ENCODE measurements around the gene KLK6. TPM values are rescaled to one million over a fixed set of nuclear protein-coding genes. Genes with fewer than 3 reads are reported as not detected.

KLK6 gene
- total and polyA plus RNA-seq, 4 donors, result not detected

DNA sequence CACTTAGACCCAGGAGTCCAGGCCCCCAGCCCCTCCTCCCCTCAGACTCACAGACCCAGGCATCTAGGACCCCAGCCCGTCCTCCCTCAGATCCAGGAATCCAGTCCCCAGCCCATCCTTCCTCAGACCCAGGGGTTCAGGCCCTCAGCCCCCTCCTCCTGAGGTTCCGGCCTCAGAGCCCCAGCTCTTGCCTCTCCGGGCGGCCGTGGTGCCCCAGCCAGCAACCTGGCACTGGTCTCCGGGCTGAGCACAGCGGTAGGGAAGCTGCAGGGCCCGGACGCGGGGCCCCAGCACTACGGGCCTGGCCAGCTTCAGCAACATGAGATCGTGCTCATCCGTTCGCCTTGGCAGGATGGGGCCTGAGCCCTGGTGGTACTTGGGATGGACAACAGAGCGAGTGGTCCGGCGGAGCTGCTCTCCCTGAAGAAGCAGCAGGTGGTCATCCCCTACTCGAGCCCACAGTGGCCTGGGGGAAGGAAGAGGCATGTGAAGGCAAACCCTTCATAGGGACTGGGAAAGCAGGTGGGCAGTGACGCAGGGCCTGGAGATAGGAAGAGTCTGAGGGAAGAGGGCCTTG, 46.4 kb upstream of the KLK6 start:
- WGBS, result 86% methylated on average over 19 of the region's 19 CpGs
- TF ChIP-seq FOXA1 (IDR thresholded peaks at IDR 0.05) (no peak), RAD21 (IDR thresholded peaks at IDR 0.05) (no peak), SP1 (IDR thresholded peaks at IDR 0.05) (no peak), FOXA2 (IDR thresholded peaks at IDR 0.05) (no peak), JUND (IDR thresholded peaks at IDR 0.05) (no peak), RXRA (IDR thresholded peaks at IDR 0.05) (no peak), ATF3 (IDR thresholded peaks at IDR 0.05) (no peak)
- TF ChIP-seq, protein P1, sequence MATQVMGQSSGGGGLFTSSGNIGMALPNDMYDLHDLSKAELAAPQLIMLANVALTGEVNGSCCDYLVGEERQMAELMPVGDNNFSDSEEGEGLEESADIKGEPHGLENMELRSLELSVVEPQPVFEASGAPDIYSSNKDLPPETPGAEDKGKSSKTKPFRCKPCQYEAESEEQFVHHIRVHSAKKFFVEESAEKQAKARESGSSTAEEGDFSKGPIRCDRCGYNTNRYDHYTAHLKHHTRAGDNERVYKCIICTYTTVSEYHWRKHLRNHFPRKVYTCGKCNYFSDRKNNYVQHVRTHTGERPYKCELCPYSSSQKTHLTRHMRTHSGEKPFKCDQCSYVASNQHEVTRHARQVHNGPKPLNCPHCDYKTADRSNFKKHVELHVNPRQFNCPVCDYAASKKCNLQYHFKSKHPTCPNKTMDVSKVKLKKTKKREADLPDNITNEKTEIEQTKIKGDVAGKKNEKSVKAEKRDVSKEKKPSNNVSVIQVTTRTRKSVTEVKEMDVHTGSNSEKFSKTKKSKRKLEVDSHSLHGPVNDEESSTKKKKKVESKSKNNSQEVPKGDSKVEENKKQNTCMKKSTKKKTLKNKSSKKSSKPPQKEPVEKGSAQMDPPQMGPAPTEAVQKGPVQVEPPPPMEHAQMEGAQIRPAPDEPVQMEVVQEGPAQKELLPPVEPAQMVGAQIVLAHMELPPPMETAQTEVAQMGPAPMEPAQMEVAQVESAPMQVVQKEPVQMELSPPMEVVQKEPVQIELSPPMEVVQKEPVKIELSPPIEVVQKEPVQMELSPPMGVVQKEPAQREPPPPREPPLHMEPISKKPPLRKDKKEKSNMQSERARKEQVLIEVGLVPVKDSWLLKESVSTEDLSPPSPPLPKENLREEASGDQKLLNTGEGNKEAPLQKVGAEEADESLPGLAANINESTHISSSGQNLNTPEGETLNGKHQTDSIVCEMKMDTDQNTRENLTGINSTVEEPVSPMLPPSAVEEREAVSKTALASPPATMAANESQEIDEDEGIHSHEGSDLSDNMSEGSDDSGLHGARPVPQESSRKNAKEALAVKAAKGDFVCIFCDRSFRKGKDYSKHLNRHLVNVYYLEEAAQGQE (IDR thresholded peaks at IDR 0.05), result no peak
- TF ChIP-seq, protein P2, sequence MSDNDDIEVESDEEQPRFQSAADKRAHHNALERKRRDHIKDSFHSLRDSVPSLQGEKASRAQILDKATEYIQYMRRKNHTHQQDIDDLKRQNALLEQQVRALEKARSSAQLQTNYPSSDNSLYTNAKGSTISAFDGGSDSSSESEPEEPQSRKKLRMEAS (IDR thresholded peaks at IDR 0.05), result no peak
- no peak overlapping the region for H3K27ac ChIP-seq (ENCODE audit: low read depth in 1 of 2, low read length in 2 of 2)
- H3K27me3 ChIP-seq (ENCODE audit: control insufficient read depth in 4 of 4, insufficient read depth in 4 of 4, low read length in 3 of 4), result peaks cover 0 to 4% (median 3%) of the 10 kb centered on the region in 4 donors
- H3K9ac ChIP-seq (ENCODE audit: low read depth in 1 of 2, low read length in 2 of 2), result no peak overlapping the region
- no peaks in the 10 kb centered on the region for H3K9me3 ChIP-seq (ENCODE audit: control insufficient read depth in 4 of 4, low read length in 3 of 4)
- H3K36me3 ChIP-seq (ENCODE audit: control insufficient read depth in 4 of 4, insufficient read depth in 3 of 4, low read depth in 1 of 4, low read length in 3 of 4), result no peaks in the 10 kb centered on the region
- no peak overlapping the region for H3K4me3 ChIP-seq (ENCODE audit: low read depth in 1 of 3, low read length in 3 of 3)
- H3K4me1 ChIP-seq (ENCODE audit: control insufficient read depth in 4 of 4, insufficient read depth in 4 of 4, low read length in 3 of 4), result peaks cover 0 to 13% (median 5%) of the 10 kb centered on the region in 4 donors
- DNase-seq (ENCODE audit: low spot score), result no peak

DNA sequence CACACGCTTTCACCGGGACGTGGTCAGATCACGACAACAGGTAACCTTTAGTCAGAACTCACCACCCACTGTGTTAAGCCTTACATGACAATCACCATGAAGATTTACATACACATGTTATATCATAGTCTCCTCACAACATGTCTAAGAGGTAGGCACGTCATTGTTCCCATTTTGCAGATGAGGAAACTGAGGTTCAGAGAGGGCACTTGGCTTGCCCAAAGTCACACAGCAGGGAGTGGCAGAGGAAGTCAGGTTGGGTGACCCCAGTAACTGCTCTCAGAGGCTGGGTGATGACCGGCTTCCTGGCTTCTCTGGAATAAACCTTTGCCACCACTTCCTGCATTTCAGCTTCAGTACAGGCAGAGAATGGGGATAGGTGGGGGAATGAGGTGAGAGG, 44.9 kb upstream of the KLK6 start:
- 80% methylated on average over 6 of the region's 6 CpGs for WGBS
- Histone ChIP-seq H3K27ac (ENCODE audit: low read depth in 1 of 2, low read length in 2 of 2) (no peak overlapping the region), H3K36me3 (ENCODE audit: control insufficient read depth in 4 of 4, insufficient read depth in 3 of 4, low read depth in 1 of 4, low read length in 3 of 4) (no peaks in the 10 kb centered on the region), H3K9me3 (ENCODE audit: control insufficient read depth in 4 of 4, low read length in 3 of 4) (no peaks in the 10 kb centered on the region), H3K4me1 (ENCODE audit: control insufficient read depth in 4 of 4, insufficient read depth in 4 of 4, low read length in 3 of 4) (peaks cover 0 to 7% (median 3%) of the 10 kb centered on the region in 4 donors), H3K27me3 (ENCODE audit: control insufficient read depth in 4 of 4, insufficient read depth in 4 of 4, low read length in 3 of 4) (peaks cover 0 to 4% (median 2%) of the 10 kb centered on the region in 4 donors), H3K4me3 (ENCODE audit: low read depth in 1 of 3, low read length in 3 of 3) (no peak overlapping the region), H3K9ac (ENCODE audit: low read depth in 1 of 2, low read length in 2 of 2) (no peak overlapping the region)
- TF ChIP-seq RAD21 (IDR thresholded peaks at IDR 0.05) (no peak), SP1 (IDR thresholded peaks at IDR 0.05) (no peak)
- no peak for DNase-seq (ENCODE audit: low spot score)

GRCh38 chr19:51012661-51013190, 43.3 kb upstream of the KLK6 start:
- no peak overlapping the region for H3K9ac ChIP-seq (ENCODE audit: low read depth in 1 of 2, low read length in 2 of 2)
- TF ChIP-seq RAD21 (IDR thresholded peaks at IDR 0.05), result no peak
- no peak for TF ChIP-seq YY1 (IDR thresholded peaks at IDR 0.05)
- no peak for TF ChIP-seq EGR1 (IDR thresholded peaks at IDR 0.05; ENCODE audit: low read depth in 2 of 2)
- no peak for TF ChIP-seq FOXA1 (IDR thresholded peaks at IDR 0.05)
- TF ChIP-seq JUND (IDR thresholded peaks at IDR 0.05), result no peak
- TF ChIP-seq RXRA (IDR thresholded peaks at IDR 0.05), result no peak
- no peak for TF ChIP-seq ATF3 (IDR thresholded peaks at IDR 0.05)
- TF ChIP-seq SP1 (IDR thresholded peaks at IDR 0.05), result no peak
- TF ChIP-seq, protein P3, sequence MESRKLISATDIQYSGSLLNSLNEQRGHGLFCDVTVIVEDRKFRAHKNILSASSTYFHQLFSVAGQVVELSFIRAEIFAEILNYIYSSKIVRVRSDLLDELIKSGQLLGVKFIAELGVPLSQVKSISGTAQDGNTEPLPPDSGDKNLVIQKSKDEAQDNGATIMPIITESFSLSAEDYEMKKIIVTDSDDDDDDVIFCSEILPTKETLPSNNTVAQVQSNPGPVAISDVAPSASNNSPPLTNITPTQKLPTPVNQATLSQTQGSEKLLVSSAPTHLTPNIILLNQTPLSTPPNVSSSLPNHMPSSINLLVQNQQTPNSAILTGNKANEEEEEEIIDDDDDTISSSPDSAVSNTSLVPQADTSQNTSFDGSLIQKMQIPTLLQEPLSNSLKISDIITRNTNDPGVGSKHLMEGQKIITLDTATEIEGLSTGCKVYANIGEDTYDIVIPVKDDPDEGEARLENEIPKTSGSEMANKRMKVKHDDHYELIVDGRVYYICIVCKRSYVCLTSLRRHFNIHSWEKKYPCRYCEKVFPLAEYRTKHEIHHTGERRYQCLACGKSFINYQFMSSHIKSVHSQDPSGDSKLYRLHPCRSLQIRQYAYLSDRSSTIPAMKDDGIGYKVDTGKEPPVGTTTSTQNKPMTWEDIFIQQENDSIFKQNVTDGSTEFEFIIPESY (IDR thresholded peaks at IDR 0.05), result no peak
- TF ChIP-seq, protein P2 (IDR thresholded peaks at IDR 0.05), result no peak
- TF ChIP-seq FOXA2 (IDR thresholded peaks at IDR 0.05), result no peak
- TF ChIP-seq, protein P1 (IDR thresholded peaks at IDR 0.05), result no peak
- TF ChIP-seq NR2F2 (IDR thresholded peaks at IDR 0.05), result no peak
- no peak for TF ChIP-seq TAF1 (conservative IDR thresholded peaks at IDR 0.05)
- H3K4me3 ChIP-seq (ENCODE audit: low read depth in 1 of 3, low read length in 3 of 3), result no peak overlapping the region
- no peak for DNase-seq (ENCODE audit: low spot score)
- H3K27ac ChIP-seq (ENCODE audit: low read depth in 1 of 2, low read length in 2 of 2), result no peak overlapping the region
- H3K4me1 ChIP-seq (ENCODE audit: control insufficient read depth in 4 of 4, insufficient read depth in 4 of 4, low read length in 3 of 4), result peaks cover 0 to 7% (median 0%) of the 10 kb centered on the region in 4 donors
- no peaks in the 10 kb centered on the region for H3K36me3 ChIP-seq (ENCODE audit: control insufficient read depth in 4 of 4, insufficient read depth in 3 of 4, low read depth in 1 of 4, low read length in 3 of 4)
- H3K27me3 ChIP-seq (ENCODE audit: control insufficient read depth in 4 of 4, insufficient read depth in 4 of 4, low read length in 3 of 4), result peaks cover 0 to 4% (median under 1%) of the 10 kb centered on the region in 4 donors
- WGBS, result 66% methylated on average over 12 of the region's 12 CpGs
- H3K9me3 ChIP-seq (ENCODE audit: control insufficient read depth in 4 of 4, low read length in 3 of 4), result no peaks in the 10 kb centered on the region

Data from liver (tissue), 9 donors.